Esophagus squamous epithelium (tissue), 4 donors: Measurements from ENCODE around the gene RHOH.

Experiments
- CTCF ChIP-seq, 6 experiments: fragments of 450-650 bp in 4 of 6; fragments of 200-600 bp in 2 of 6; sonication (generic) in 2 of 6; IDR thresholded peaks; one replicate each; pipeline ENCODE4 v1.5.1; 2016 to 2019; ENCODE audit warnings: antibody characterized with exemption in 6 of 6, mild to moderate bottlenecking in 4 of 6, moderate library complexity in 4 of 6
- POLR2A ChIP-seq, 4 donors: fragments of 450-650 bp; IDR thresholded peaks; one replicate each; pipeline ENCODE4 v1.6.1; 2017; ENCODE audit warnings: antibody characterized with exemption in 4 of 4, mild to moderate bottlenecking in 4 of 4, moderate library complexity in 3 of 4

- TF ChIP-seq CTCF (IDR thresholded peaks at IDR 0.05) (no peak), POLR2A (IDR thresholded peaks at IDR 0.05) (no peak)
Measured at GRCh38 chr4:40165916-40166315, 30.9 kb upstream of the RHOH start.
